Uterus (tissue), 4 donors: ENCODE measurements around the gene HNRNPA2B1. TPM values are rescaled to one million over a fixed set of nuclear protein-coding genes. Genes with fewer than 3 reads are reported as not detected.

Experiments used
- DNase-seq, 2 donors: peaks; one replicate each; pipeline ENCODE4 v3.0.0-alpha.2; 2019 to 2020
- H3K27ac ChIP-seq, 2 donors: fragments of 200-600 bp; sonication (generic); 1 replicate in 1 of 2; 2 replicates in 1 of 2; pipeline ENCODE4 v1.5.1; 2016 to 2018
- H3K27me3 ChIP-seq, 2 donors: fragments of 200-600 bp; sonication (generic); one replicate each; pipeline ENCODE4 v1.5.1; 2018 to 2019; ENCODE audit warnings: control low read depth in 1 of 2
- H3K36me3 ChIP-seq, 2 donors: fragments of 200-600 bp; sonication (generic); one replicate each; pipeline ENCODE4 v1.5.1; 2019; ENCODE audit warnings: control low read depth in 1 of 2
- H3K4me1 ChIP-seq, 2 donors: fragments of 200-600 bp; sonication (generic); one replicate each; pipeline ENCODE4 v1.5.1; 2018 to 2019; ENCODE audit warnings: control low read depth in 1 of 2
- H3K4me3 ChIP-seq, 2 donors: fragments of 200-600 bp; sonication (generic); 1 replicate in 1 of 2; 2 replicates in 1 of 2; pipeline ENCODE4 v1.5.1; 2018 to 2019; ENCODE audit warnings: mild to moderate bottlenecking in 1 of 2
- H3K9me3 ChIP-seq, 2 donors: fragments of 200-600 bp; sonication (generic); one replicate each; pipeline ENCODE4 v1.5.1; 2019; ENCODE audit warnings: control low read depth in 1 of 2
- CTCF ChIP-seq, 4 experiments: fragments of 200-600 bp in 2 of 4; fragments of 450-650 bp in 2 of 4; sonication (generic) in 2 of 4; IDR thresholded peaks; one replicate each; pipeline ENCODE4 v1.5.1; 2016 to 2019; ENCODE audit warnings: antibody characterized with exemption in 4 of 4, mild to moderate bottlenecking in 2 of 4, moderate library complexity in 1 of 4
- POLR2A ChIP-seq, 2 donors: fragments of 450-650 bp; IDR thresholded peaks; one replicate each; pipeline ENCODE4 v1.6.1; 2016; ENCODE audit warnings: antibody characterized with exemption in 2 of 2, mild to moderate bottlenecking in 1 of 2, moderate library complexity in 1 of 2
- intact Hi-C: fragments of 100-400 bp; cut with DNase I; formaldehyde crosslinking; loops from one replicate; pipeline ENCODE4 v1.15.1; 2023; ENCODE audit warnings: low total_unique reads
- total RNA-seq, 4 donors: library from RNA; depleted of rRNA in 3 of 4; stranded (reverse); fragments of >200 nt in 3 of 4; gene quantifications; one replicate each; pipeline versions ENCODE4 v1.1.0 to v1.2.4, GENCODE V29; 2014 to 2023
- donor health status: DM: yes; HTN: yes; CAD: no.

HNRNPA2B1 gene
- 100 to 1,000 TPM; 100 to 464 (median 207) TPM for total RNA-seq

GRCh38 chr7:26200444-26201246 is at the start of gene HNRNPA2B1:
HNRNPA2B1 (minus strand) TSS chr7:26200746; CDS start chr7:26200577, 169 bp downstream.
- H3K27me3 ChIP-seq = no peaks in the 10 kb centered on the region
- DNase-seq = peak; percentile 98
- peaks cover 13% of the 10 kb centered on the region in 2 donors for H3K4me1 ChIP-seq
- H3K4me3 ChIP-seq = peak within 1 kb of the TSS; percentile 88 to 97
- no peaks in the 10 kb centered on the region for H3K9me3 ChIP-seq
- intact Hi-C loops = no loop called here
- peak within 1 kb of the TSS; percentile 100 for H3K27ac ChIP-seq
- no peaks in the 10 kb centered on the region for H3K36me3 ChIP-seq
- TF ChIP-seq POLR2A (IDR thresholded peaks at IDR 0.05) (peak; percentile 99 to 100), CTCF (IDR thresholded peaks at IDR 0.05) (peak in 2 of 4 experiments; percentile 23 to 31)

- Histone ChIP-seq H3K4me3 (no peak overlapping the region), H3K36me3 (no peaks in the 10 kb centered on the region), H3K27ac (no peak overlapping the region), H3K4me1 (no peaks in the 10 kb centered on the region), H3K27me3 (no peaks in the 10 kb centered on the region), H3K9me3 (no peaks in the 10 kb centered on the region)
- no peak for DNase-seq
- no peak for TF ChIP-seq POLR2A (IDR thresholded peaks at IDR 0.05)
- no peak for TF ChIP-seq CTCF (IDR thresholded peaks at IDR 0.05)
- intact Hi-C loops = no loop called here
These were observed 49.7 kb upstream of the HNRNPA2B1 start for GRCh38 chr7:26250239-26250638.

GRCh38 chr7:26245150-26245549 is 44.6 kb upstream of the HNRNPA2B1 start:
- intact Hi-C loops = no loop called here
- no peaks in the 10 kb centered on the region for H3K9me3 ChIP-seq
- no peak for DNase-seq
- no peaks in the 10 kb centered on the region for H3K4me1 ChIP-seq
- H3K36me3 ChIP-seq = no peaks in the 10 kb centered on the region
- H3K4me3 ChIP-seq = no peak overlapping the region
- no peak for TF ChIP-seq CTCF (IDR thresholded peaks at IDR 0.05)
- no peak for TF ChIP-seq POLR2A (IDR thresholded peaks at IDR 0.05)
- H3K27me3 ChIP-seq = no peaks in the 10 kb centered on the region
- H3K27ac ChIP-seq = no peak overlapping the region

GRCh38 chr7:26238032-26238431 is 37.5 kb upstream of the HNRNPA2B1 start:
- no peak overlapping the region for H3K4me3 ChIP-seq
- TF ChIP-seq POLR2A (IDR thresholded peaks at IDR 0.05) (no peak), CTCF (IDR thresholded peaks at IDR 0.05) (no peak)
- no peaks in the 10 kb centered on the region for H3K9me3 ChIP-seq
- no peak overlapping the region for H3K27ac ChIP-seq
- no peak for DNase-seq
- intact Hi-C loops = no loop called here
- H3K4me1 ChIP-seq = no peaks in the 10 kb centered on the region
- no peaks in the 10 kb centered on the region for H3K36me3 ChIP-seq
- H3K27me3 ChIP-seq = no peaks in the 10 kb centered on the region

- Histone ChIP-seq H3K27me3 (no peaks in the 10 kb centered on the region), H3K4me1 (no peaks in the 10 kb centered on the region), H3K9me3 (no peaks in the 10 kb centered on the region), H3K36me3 (no peaks in the 10 kb centered on the region), H3K27ac (no peak overlapping the region), H3K4me3 (no peak overlapping the region)
- DNase-seq = no peak
- TF ChIP-seq CTCF (IDR thresholded peaks at IDR 0.05) (no peak), POLR2A (IDR thresholded peaks at IDR 0.05) (no peak)
- intact Hi-C loops = no loop called here
These were observed 36.7 kb upstream of the HNRNPA2B1 start for GRCh38 chr7:26237035-26237807.
